ENCODE data around the gene C12orf56.
A peak's percentile ranks its signal among the peaks of the same experiment; 100 is the strongest.
"Not testable (repeated sequence)": the region's sequence is repeated elsewhere in the genome, so short reads cannot be mapped to it uniquely, and the experiment has no call there.

The C12orf56 gene

GRCh38 chr12:64236549-64236948 lies 154.0 kb downstream of the C12orf56 start:
- no peak for DNase-seq (ENCODE audit: low read depth)

- no peak for DNase-seq (ENCODE audit: low read depth)
These were observed 158.4 kb downstream of the C12orf56 start for GRCh38 chr12:64232196-64232595.

DNA sequence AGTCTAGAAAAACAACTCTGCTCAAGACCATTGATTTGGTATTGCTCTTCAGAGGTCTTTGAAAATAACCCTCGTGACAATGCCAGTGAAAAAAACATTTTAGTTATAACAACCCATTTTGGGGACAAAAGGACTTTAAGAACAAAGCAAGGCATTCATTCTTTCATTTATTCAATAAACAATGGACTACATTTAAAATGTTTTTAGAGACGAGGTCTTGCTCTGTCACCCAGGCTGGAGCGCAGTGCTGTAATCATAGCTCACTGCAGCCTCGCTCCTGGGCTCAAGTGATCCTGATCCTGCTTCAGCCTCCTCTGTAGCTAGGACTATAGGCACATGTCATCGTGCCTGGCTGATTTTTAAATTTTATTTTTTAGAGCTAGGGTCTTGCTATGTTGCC lies 160.8 kb downstream of the C12orf56 start:
- no peak for DNase-seq (ENCODE audit: low read depth)

GRCh38 chr12:64229240-64229639 lies 161.3 kb downstream of the C12orf56 start:
- DNase-seq (ENCODE audit: low read depth) = no peak

GRCh38 chr12:64225626-64226025 lies 164.9 kb downstream of the C12orf56 start:
- no peak for DNase-seq (ENCODE audit: low read depth)

DNA sequence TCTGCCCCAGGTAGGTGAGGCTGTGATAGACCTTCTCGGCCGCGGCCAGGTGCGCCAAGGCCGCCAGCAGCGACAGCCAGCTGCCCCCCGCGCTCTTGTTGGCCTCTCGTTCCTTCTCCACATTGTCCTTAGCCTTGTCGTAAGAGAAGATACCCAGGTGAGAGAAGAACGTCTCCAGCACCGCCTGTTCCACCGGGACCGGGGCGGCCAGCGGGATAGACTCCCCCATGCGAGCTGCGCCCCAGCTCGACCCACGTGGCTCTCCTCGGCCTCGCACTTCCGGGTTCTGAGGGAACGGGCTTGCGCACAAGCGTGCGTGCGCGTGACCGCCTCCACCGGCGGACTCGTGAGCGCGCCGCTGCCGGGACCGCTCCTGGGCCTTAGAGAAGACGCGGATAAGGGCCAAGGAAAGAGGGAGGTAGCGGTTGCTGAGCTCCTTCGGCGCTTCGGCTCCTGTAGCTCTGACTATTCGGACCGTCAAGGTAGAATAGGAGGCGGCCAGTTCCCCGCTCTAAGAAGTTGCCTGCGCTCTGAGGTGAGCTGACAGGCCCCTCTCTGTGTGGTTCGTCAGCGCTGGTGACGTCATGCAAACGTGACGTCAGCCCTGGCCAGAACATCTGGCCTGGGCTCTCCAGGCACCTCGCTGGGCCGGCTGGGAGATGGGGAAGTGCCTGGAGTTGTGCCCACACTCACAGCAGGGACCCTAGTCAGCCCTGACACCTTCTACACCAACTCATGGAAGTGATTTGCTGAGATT lies 168.4 kb downstream of the C12orf56 start, which contains the start of gene KICS2:
Gene KICS2 (minus strand): TSS at position 288 of the 757 bp plus-strand sequence. CDS start 59 bp downstream, at position 229.
- peak; percentile 86 for DNase-seq (ENCODE audit: low read depth)

GRCh38 chr12:64221651-64222008 lies 168.9 kb downstream of the C12orf56 start:
- peak; percentile 75 for DNase-seq (ENCODE audit: low read depth)

GRCh38 chr12:64220046-64220445 lies 170.5 kb downstream of the C12orf56 start:
- DNase-seq (ENCODE audit: low read depth) = no peak

GRCh38 chr12:64219145-64219544 lies 171.4 kb downstream of the C12orf56 start:
- no peak for DNase-seq (ENCODE audit: low read depth)

GRCh38 chr12:64218597-64218996 lies 172.0 kb downstream of the C12orf56 start:
- DNase-seq (ENCODE audit: low read depth) = no peak

DNA sequence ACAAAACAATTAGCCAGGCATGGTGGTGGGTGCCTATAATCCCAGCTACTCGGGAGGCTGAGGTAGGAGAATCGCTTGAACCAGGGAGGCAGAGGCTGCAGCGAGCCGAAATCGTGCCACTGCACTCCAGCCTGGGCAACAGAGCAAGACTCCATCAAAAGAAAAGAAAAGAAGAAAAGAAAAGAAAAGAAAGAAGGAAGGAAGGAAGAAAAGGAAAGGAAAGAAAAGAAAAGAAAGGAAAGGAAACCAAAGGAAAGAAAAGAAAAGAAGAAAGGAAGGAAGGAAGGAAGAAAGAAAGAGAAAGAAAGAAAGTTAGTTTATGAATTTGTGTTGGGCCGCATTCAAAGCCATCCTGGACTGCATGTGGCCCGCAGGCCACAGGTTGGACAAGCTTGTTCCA lies 172.9 kb downstream of the C12orf56 start:
- DNase-seq (ENCODE audit: low read depth) = not testable (repeated sequence)

DNA sequence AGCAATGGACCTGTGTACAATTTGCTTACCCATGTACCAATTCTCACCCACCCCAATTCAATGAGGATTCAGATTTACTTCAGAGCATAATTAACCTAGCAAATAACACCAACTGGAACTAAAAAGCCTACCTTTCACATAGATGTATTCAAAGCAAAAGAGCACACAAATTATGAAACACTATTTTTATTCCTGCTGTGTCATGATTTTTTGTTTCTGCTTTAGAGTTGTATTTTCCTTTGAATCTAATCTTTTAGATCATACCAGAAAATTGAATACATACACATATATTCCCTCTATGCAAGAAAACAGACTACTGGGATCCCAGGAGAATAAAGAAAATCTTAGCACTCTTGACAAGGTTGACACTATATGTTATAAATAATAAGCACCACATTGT lies 174.3 kb downstream of the C12orf56 start:
- DNase-seq (ENCODE audit: low read depth) = no peak

Data from stromal cell of bone marrow (primary cell).